Measurements from ENCODE around the gene AOAH. TPM values are rescaled to one million over a fixed set of nuclear protein-coding genes. Genes with fewer than 3 reads are reported as not detected.

Gene AOAH
- total RNA-seq, 1 experiment from 2014 or later = not detected

- intact Hi-C loops (cut with micrococcal nuclease; ENCODE audit: unreplicated experiment) = no loop called here
- Histone ChIP-seq H3K4me1 (no peaks in the 10 kb centered on the region), H3K9me3 (no peaks in the 10 kb centered on the region), H3K27me3 (replicated peaks; ENCODE audit: control insufficient read depth, insufficient read depth, low read length) (no peaks in the 10 kb centered on the region), H3K4me3 (ENCODE audit: low read depth, low read length) (no peak overlapping the region), H3K36me3 (ENCODE audit: control insufficient read depth, insufficient read depth, low read length) (no peaks in the 10 kb centered on the region)
- DNase-seq = no peak
- ChIA-PET CTCF (interaction anchor here (0.6 kb wide), 1 partner anchor 16 kb away, joined by 3 read pairs; no protein-coding TSS in a partner anchor), POLR2A (no interaction called here)
- no peak overlapping the region for H3K27ac Mint-ChIP-seq (ENCODE audit: unreplicated experiment)
- no peaks in the 10 kb centered on the region for H3K36me3 Mint-ChIP-seq (ENCODE audit: insufficient read depth, unreplicated experiment)
- TF ChIP-seq, protein P1, sequence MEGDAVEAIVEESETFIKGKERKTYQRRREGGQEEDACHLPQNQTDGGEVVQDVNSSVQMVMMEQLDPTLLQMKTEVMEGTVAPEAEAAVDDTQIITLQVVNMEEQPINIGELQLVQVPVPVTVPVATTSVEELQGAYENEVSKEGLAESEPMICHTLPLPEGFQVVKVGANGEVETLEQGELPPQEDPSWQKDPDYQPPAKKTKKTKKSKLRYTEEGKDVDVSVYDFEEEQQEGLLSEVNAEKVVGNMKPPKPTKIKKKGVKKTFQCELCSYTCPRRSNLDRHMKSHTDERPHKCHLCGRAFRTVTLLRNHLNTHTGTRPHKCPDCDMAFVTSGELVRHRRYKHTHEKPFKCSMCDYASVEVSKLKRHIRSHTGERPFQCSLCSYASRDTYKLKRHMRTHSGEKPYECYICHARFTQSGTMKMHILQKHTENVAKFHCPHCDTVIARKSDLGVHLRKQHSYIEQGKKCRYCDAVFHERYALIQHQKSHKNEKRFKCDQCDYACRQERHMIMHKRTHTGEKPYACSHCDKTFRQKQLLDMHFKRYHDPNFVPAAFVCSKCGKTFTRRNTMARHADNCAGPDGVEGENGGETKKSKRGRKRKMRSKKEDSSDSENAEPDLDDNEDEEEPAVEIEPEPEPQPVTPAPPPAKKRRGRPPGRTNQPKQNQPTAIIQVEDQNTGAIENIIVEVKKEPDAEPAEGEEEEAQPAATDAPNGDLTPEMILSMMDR (IDR thresholded peaks at IDR 0.05; ENCODE audit: insufficient read depth in 1 of 2, low read depth in 1 of 2, low read length in 1 of 2, severe bottlenecking in 1 of 2, unreplicated experiment in 1 of 2) = no peak
- peaks cover 5% of the 10 kb centered on the region for H3K4me1 Mint-ChIP-seq (ENCODE audit: low read depth, unreplicated experiment)
- no TSS peak for BruUV-seq (replicated peaks)
- H3K27me3 Mint-ChIP-seq (ENCODE audit: insufficient read depth, unreplicated experiment) = no peaks in the 10 kb centered on the region
- no peaks in the 10 kb centered on the region for H3K9me3 Mint-ChIP-seq (ENCODE audit: unreplicated experiment)
- no peak overlapping the region for H3K4me3 Mint-ChIP-seq (ENCODE audit: unreplicated experiment)
Measured at GRCh38 chr7:36638586-36639263, 85.6 kb downstream of the AOAH start.

GRCh38 chr7:36638140-36638539 lies 86.2 kb downstream of the AOAH start:
- POLR2A ChIA-PET = no interaction called here
- no peak for DNase-seq
- Mint-ChIP-seq H3K27me3 (ENCODE audit: insufficient read depth, unreplicated experiment) (no peaks in the 10 kb centered on the region), H3K4me3 (ENCODE audit: unreplicated experiment) (no peak overlapping the region), H3K4me1 (ENCODE audit: low read depth, unreplicated experiment) (peaks cover 11% of the 10 kb centered on the region), H3K27ac (ENCODE audit: unreplicated experiment) (no peak overlapping the region), H3K9me3 (ENCODE audit: unreplicated experiment) (no peaks in the 10 kb centered on the region), H3K36me3 (ENCODE audit: insufficient read depth, unreplicated experiment) (no peaks in the 10 kb centered on the region)
- Histone ChIP-seq H3K9me3 (no peaks in the 10 kb centered on the region), H3K27me3 (replicated peaks; ENCODE audit: control insufficient read depth, insufficient read depth, low read length) (no peaks in the 10 kb centered on the region), H3K4me1 (no peaks in the 10 kb centered on the region), H3K36me3 (ENCODE audit: control insufficient read depth, insufficient read depth, low read length) (no peaks in the 10 kb centered on the region), H3K4me3 (ENCODE audit: low read depth, low read length) (no peak overlapping the region)
- TF ChIP-seq, protein P1 (IDR thresholded peaks at IDR 0.05; ENCODE audit: insufficient read depth in 1 of 2, low read depth in 1 of 2, low read length in 1 of 2, severe bottlenecking in 1 of 2, unreplicated experiment in 1 of 2) = no peak
- intact Hi-C loops (cut with micrococcal nuclease; ENCODE audit: unreplicated experiment) = no loop called here
- BruUV-seq (replicated peaks) = no TSS peak
- CTCF ChIA-PET = interaction anchor here (1.2 kb wide), 1 partner anchor 33 kb away, joined by 4 read pairs; no protein-coding TSS in a partner anchor

DNA sequence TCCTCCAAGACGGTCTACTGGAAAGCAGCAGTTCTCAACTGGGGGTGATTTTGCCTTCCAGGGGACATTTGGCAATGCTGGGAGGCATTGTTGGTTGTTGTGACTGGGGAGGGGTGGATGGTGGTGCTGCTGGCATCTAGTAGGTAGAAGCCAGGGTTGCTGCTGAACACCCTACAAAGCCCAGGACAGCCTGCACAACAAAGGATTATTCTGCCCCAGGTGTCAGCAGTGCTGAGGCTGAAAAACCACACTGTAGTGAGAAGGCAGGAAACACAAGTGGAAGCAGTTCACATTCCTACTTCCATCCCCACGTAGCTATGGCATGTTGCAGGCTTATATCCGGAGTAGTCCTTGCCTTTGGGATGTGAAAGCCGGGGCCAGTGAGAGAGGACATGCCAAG lies 86.9 kb downstream of the AOAH start:
- no peaks in the 10 kb centered on the region for H3K27me3 Mint-ChIP-seq (ENCODE audit: insufficient read depth, unreplicated experiment)
- ChIA-PET CTCF (interaction anchor here (1.2 kb wide), 1 partner anchor 33 kb away, joined by 4 read pairs; no protein-coding TSS in a partner anchor), POLR2A (no interaction called here)
- Histone ChIP-seq H3K4me3 (ENCODE audit: low read depth, low read length) (no peak overlapping the region), H3K27me3 (replicated peaks; ENCODE audit: control insufficient read depth, insufficient read depth, low read length) (no peaks in the 10 kb centered on the region), H3K36me3 (ENCODE audit: control insufficient read depth, insufficient read depth, low read length) (no peaks in the 10 kb centered on the region), H3K9me3 (no peaks in the 10 kb centered on the region), H3K4me1 (no peaks in the 10 kb centered on the region)
- TF ChIP-seq, protein P1 (IDR thresholded peaks at IDR 0.05; ENCODE audit: insufficient read depth in 1 of 2, low read depth in 1 of 2, low read length in 1 of 2, severe bottlenecking in 1 of 2, unreplicated experiment in 1 of 2) = no peak
- H3K9me3 Mint-ChIP-seq (ENCODE audit: unreplicated experiment) = no peaks in the 10 kb centered on the region
- no peak overlapping the region for H3K4me3 Mint-ChIP-seq (ENCODE audit: unreplicated experiment)
- no peak overlapping the region for H3K27ac Mint-ChIP-seq (ENCODE audit: unreplicated experiment)
- peaks cover 11% of the 10 kb centered on the region for H3K4me1 Mint-ChIP-seq (ENCODE audit: low read depth, unreplicated experiment)
- no peaks in the 10 kb centered on the region for H3K36me3 Mint-ChIP-seq (ENCODE audit: insufficient read depth, unreplicated experiment)
- intact Hi-C loops (cut with micrococcal nuclease; ENCODE audit: unreplicated experiment) = no loop called here
- no TSS peak for BruUV-seq (replicated peaks)
- no peak for DNase-seq

All from Caco-2 (cell line).